ENCODE results near the gene PES1. TPM values are rescaled to one million over a fixed set of nuclear protein-coding genes. Genes with fewer than 3 reads are reported as not detected.
"Not testable (repeated sequence)": the region's sequence is repeated elsewhere in the genome, so short reads cannot be mapped to it uniquely, and the experiment has no call there.

PES1 gene
- total RNA-seq, 4 donors from 2014 or later: 56.3 to 72.0 (median 65.8) TPM

DNA sequence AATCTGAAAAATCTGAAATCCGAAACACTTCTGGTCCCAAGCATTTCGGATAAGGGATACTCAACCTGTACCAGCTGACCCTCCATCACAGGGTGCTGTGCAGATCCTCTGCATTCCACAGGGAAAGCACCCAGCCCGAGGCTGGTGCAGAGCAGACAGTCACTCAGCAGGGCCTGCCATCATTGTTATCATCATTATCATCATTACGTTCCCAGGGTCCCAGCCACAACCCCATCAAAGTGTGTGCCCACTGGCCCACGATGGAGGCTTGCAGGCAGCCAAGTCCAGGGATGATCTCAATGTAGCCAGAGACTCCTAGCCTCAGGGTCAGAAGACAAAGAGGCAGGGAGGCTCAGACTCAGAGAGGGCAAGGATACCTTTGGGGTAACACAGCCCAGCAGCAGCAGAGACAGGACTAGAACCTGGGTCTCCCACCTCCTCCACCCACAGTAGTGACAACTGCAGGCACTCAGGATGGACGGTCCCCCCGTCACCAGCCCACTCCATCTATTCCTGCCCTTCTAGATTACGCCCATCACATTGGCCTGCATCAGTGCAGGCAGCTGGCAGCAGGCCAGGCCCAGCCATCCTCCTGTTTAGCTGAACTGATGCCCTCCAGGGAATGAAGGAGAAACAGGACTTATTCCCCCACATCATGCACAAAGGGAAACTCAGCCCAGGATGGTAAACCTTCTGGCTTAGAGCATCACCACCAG lies 27.5 kb downstream of the PES1 start:
- in situ Hi-C loops (cut with MboI; ENCODE audit: low sequenced_read_pairs in 4 of 4) (no loop called here), intact Hi-C loops (cut with DNase I; ENCODE audit: low total_unique reads) (no loop called here)
- TF ChIP-seq CTCF (IDR thresholded peaks at IDR 0.05 in 4 of 5, conservative IDR thresholded peaks at IDR 0.05 in 1 of 5): no peak
- TF ChIP-seq POLR2A (IDR thresholded peaks at IDR 0.05): no peak
- no peak overlapping the region for H3K27ac ChIP-seq
- H3K4me1 ChIP-seq: no peaks in the 10 kb centered on the region
- no peak for ATAC-seq
- no peaks in the 10 kb centered on the region for H3K36me3 ChIP-seq
- H3K9me3 ChIP-seq: no peaks in the 10 kb centered on the region
- DNase-seq: no peak
- H3K4me3 ChIP-seq: no peak overlapping the region
- H3K27me3 ChIP-seq: no peaks in the 10 kb centered on the region

DNA sequence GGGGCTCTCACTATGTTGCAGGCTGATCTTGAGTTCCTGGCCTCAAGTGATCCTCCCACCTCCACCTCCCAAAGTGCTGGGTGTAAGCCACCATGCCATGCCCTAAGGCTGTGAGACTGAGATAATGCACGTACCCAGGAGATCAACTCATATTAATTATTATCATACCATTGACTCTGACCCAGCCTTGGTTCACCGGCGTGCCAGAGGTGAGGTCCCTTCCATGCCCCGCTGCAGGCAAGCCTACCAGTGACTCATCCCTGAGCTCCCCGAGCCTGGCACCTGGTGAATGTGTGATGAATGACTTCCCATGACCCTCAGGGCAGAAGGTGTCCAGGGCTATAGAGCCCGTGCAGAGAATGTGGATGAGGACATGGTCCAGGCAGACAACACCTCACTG lies 29.3 kb downstream of the PES1 start:
- ATAC-seq (no peak), DNase-seq (no peak)
- in situ Hi-C loops (cut with MboI; ENCODE audit: low sequenced_read_pairs in 4 of 4): no loop called here
- Histone ChIP-seq H3K36me3 (no peaks in the 10 kb centered on the region), H3K4me1 (no peaks in the 10 kb centered on the region), H3K4me3 (no peak overlapping the region), H3K27me3 (no peaks in the 10 kb centered on the region), H3K9me3 (no peaks in the 10 kb centered on the region), H3K27ac (no peak overlapping the region)
- TF ChIP-seq CTCF (IDR thresholded peaks at IDR 0.05 in 4 of 5, conservative IDR thresholded peaks at IDR 0.05 in 1 of 5) (no peak), POLR2A (IDR thresholded peaks at IDR 0.05) (no peak)
- intact Hi-C loops (cut with DNase I; ENCODE audit: low total_unique reads): no loop called here

GRCh38 chr22:30561402-30562189 lies 30.1 kb downstream of the PES1 start:
- intact Hi-C loops (cut with DNase I; ENCODE audit: low total_unique reads): no loop called here
- Histone ChIP-seq H3K36me3 (no peaks in the 10 kb centered on the region), H3K27ac (no peak overlapping the region), H3K27me3 (no peaks in the 10 kb centered on the region), H3K4me3 (no peak overlapping the region), H3K9me3 (no peaks in the 10 kb centered on the region), H3K4me1 (no peaks in the 10 kb centered on the region)
- no peak for DNase-seq
- in situ Hi-C loops (cut with MboI; ENCODE audit: low sequenced_read_pairs in 4 of 4): no loop called here
- TF ChIP-seq CTCF (IDR thresholded peaks at IDR 0.05 in 4 of 5, conservative IDR thresholded peaks at IDR 0.05 in 1 of 5): no peak
- TF ChIP-seq POLR2A (IDR thresholded peaks at IDR 0.05): no peak
- no peak for ATAC-seq

DNA sequence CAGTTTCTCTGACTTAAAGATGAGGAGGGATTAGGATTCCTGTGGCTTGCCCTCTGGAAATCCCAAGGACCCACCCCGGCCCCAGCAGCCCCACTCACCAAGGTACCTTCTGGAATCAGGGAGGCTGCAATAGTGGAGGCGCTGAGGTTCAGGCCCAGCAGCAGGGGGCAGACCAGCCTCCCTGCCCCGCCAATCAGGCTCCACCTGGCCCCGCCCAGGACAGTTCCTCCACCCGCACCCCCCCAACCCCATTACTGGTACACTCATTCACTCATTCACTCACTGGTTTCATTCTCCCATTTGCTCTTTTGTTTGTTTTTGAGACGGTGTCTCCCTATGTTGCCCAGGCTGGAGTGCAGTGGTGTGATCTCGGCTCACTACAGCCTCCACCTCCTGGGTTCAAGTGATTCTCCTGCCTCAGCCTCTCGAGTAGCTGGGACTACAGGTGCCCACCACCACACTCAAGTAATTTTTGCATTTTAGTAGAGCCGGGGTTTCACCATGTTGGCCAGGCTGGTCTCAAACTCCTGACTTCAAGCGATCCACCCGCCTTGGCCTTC lies 31.0 kb downstream of the PES1 start:
- ATAC-seq; H3K4me1 ChIP-seq; DNase-seq; H3K9me3 ChIP-seq; H3K27me3 ChIP-seq; in situ Hi-C loops (cut with MboI; ENCODE audit: low sequenced_read_pairs in 4 of 4); H3K36me3 ChIP-seq; H3K4me3 ChIP-seq; intact Hi-C loops (cut with DNase I; ENCODE audit: low total_unique reads); H3K27ac ChIP-seq: not testable (repeated sequence)

DNA sequence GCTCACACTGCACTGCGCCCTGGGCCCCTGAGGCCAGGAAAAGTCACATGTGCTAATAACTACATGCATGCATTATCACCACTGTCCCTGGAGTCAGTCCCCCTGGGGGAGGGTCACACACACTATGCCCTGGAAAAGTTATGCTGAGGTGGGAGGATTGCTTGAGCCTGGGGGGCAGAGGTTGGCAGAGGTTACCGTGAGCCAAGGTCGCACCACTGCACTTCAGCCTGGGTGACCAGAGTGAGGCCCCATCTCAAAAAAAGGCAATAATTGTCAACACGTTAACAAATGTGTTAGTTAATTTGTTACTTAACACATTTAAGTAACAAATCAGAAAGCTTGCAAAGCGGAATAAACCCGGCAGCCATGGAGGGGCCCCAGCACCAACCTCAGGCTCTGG lies 31.8 kb downstream of the PES1 start:
- Histone ChIP-seq H3K27me3 (no peaks in the 10 kb centered on the region), H3K4me1 (no peaks in the 10 kb centered on the region), H3K4me3 (no peak overlapping the region), H3K36me3 (no peaks in the 10 kb centered on the region), H3K27ac (no peak overlapping the region), H3K9me3 (no peaks in the 10 kb centered on the region)
- in situ Hi-C loops (cut with MboI; ENCODE audit: low sequenced_read_pairs in 4 of 4) (no loop called here), intact Hi-C loops (cut with DNase I; ENCODE audit: low total_unique reads) (no loop called here)
- no peak for TF ChIP-seq CTCF (IDR thresholded peaks at IDR 0.05 in 4 of 5, conservative IDR thresholded peaks at IDR 0.05 in 1 of 5)
- no peak for TF ChIP-seq POLR2A (IDR thresholded peaks at IDR 0.05)
- ATAC-seq (no peak), DNase-seq (no peak)
